ENCODE data around the gene LPCAT1. TPM values are rescaled to one million over a fixed set of nuclear protein-coding genes. Genes with fewer than 3 reads are reported as not detected.

Gene LPCAT1
- total RNA-seq, 1 donor from 2014 or later: 37.9 TPM

DNA sequence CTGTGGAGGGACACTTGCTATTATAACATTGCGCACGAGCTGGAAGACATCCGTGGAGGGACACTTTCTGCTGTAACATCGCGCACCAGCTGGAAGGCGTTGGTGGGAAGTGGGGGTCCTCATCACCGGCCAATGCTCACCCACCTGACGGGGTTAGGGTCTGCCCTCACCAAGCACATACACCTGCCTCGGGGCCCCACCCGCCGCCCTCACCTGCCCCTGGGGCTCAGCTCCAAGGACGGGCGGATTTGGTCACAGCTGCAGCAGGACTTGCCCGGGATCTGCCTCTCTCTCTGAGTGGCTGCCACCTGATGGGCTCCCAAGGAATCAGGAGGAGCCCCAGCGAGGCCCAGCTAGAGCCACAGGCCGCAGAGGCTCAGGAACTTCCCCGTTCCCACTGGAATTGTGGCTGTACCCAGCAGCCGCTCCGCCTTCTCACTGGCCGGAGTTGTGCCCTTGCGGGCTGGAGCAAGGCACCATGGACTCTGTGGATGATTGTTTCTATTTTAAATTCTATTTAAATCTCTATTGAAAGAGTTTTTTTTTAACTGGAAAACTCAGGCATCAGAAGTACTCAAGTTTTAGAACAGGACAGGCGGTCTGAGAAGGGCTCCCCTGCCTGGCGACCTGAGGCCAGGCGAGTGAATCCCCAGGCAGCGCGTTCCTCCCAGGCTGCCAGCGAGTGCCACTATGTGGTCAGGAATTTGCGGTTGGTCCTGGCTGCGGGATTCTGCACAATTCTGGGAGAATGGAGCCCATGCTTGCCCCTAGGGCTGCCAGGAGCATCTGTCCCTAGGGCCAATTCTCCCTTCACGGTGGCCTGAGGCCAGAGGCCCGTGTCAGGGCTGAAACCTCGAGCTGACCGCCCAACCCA lies 39.7 kb downstream of the LPCAT1 start:
- no peaks in the 10 kb centered on the region for H3K27me3 Mint-ChIP-seq (ENCODE audit: unreplicated experiment)
- no peak overlapping the region for H3K27ac Mint-ChIP-seq (ENCODE audit: unreplicated experiment)
- no peaks in the 10 kb centered on the region for H3K9me3 Mint-ChIP-seq (ENCODE audit: unreplicated experiment)
- no peak overlapping the region for H3K4me3 Mint-ChIP-seq (ENCODE audit: unreplicated experiment)
- peaks cover 26% of the 10 kb centered on the region for H3K36me3 Mint-ChIP-seq (ENCODE audit: unreplicated experiment)
- H3K4me1 Mint-ChIP-seq (ENCODE audit: unreplicated experiment): no peaks in the 10 kb centered on the region
- TF ChIP-seq, protein P1, sequence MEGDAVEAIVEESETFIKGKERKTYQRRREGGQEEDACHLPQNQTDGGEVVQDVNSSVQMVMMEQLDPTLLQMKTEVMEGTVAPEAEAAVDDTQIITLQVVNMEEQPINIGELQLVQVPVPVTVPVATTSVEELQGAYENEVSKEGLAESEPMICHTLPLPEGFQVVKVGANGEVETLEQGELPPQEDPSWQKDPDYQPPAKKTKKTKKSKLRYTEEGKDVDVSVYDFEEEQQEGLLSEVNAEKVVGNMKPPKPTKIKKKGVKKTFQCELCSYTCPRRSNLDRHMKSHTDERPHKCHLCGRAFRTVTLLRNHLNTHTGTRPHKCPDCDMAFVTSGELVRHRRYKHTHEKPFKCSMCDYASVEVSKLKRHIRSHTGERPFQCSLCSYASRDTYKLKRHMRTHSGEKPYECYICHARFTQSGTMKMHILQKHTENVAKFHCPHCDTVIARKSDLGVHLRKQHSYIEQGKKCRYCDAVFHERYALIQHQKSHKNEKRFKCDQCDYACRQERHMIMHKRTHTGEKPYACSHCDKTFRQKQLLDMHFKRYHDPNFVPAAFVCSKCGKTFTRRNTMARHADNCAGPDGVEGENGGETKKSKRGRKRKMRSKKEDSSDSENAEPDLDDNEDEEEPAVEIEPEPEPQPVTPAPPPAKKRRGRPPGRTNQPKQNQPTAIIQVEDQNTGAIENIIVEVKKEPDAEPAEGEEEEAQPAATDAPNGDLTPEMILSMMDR (IDR thresholded peaks at IDR 0.05): no peak
- no peak for DNase-seq (ENCODE audit: extremely low spot score, unreplicated experiment)

DNA sequence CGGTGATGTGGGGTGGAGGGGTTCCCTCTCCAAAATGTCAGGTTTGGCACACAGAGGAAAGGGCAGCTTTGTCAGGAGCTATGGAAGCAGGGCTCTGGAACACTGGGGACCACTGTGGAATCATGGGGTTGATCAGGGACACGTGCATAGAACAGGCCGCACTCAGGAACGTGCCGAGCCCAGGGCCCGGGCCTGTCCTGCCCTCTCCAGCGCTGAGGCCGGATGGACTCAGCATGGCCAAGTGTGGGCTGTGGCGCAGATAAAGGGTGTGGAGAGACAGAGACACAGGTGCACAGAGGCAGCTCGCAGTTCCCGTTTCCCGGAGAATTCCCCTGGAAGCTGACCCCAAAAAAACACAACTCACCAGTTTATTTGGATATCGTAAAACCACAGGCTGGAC lies 40.7 kb downstream of the LPCAT1 start:
- Mint-ChIP-seq H3K27ac (ENCODE audit: unreplicated experiment) (no peak overlapping the region), H3K4me3 (ENCODE audit: unreplicated experiment) (no peak overlapping the region), H3K36me3 (ENCODE audit: unreplicated experiment) (peaks cover 20% of the 10 kb centered on the region), H3K27me3 (ENCODE audit: unreplicated experiment) (no peaks in the 10 kb centered on the region), H3K9me3 (ENCODE audit: unreplicated experiment) (no peaks in the 10 kb centered on the region), H3K4me1 (ENCODE audit: unreplicated experiment) (no peaks in the 10 kb centered on the region)
- DNase-seq (ENCODE audit: extremely low spot score, unreplicated experiment): no peak
- TF ChIP-seq, protein P1 (IDR thresholded peaks at IDR 0.05): no peak

DNA sequence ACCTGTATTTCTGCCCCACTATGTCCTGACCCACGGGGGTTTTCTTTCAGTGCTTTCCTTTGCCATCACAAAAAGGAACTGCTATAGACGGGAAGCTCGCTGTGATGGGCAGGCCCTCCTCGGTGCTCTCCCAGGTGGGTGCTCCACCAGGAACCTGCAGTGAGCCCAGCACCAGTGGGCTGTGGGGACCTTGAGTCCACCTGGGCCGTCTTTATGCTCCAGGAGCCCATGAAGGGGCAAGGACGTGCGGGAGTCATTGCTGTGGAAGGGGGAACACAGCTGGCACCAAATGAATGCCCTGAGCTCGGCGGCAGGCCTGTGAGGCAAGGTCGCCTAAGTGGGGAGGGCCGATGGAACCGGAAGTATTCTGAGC lies 41.8 kb downstream of the LPCAT1 start:
- Mint-ChIP-seq H3K9me3 (ENCODE audit: unreplicated experiment) (no peaks in the 10 kb centered on the region), H3K27me3 (ENCODE audit: unreplicated experiment) (no peaks in the 10 kb centered on the region), H3K4me3 (ENCODE audit: unreplicated experiment) (no peak overlapping the region), H3K27ac (ENCODE audit: unreplicated experiment) (no peak overlapping the region), H3K4me1 (ENCODE audit: unreplicated experiment) (no peaks in the 10 kb centered on the region), H3K36me3 (ENCODE audit: unreplicated experiment) (peaks cover 20% of the 10 kb centered on the region)
- TF ChIP-seq, protein P1 (IDR thresholded peaks at IDR 0.05): no peak
- DNase-seq (ENCODE audit: extremely low spot score, unreplicated experiment): no peak

DNA sequence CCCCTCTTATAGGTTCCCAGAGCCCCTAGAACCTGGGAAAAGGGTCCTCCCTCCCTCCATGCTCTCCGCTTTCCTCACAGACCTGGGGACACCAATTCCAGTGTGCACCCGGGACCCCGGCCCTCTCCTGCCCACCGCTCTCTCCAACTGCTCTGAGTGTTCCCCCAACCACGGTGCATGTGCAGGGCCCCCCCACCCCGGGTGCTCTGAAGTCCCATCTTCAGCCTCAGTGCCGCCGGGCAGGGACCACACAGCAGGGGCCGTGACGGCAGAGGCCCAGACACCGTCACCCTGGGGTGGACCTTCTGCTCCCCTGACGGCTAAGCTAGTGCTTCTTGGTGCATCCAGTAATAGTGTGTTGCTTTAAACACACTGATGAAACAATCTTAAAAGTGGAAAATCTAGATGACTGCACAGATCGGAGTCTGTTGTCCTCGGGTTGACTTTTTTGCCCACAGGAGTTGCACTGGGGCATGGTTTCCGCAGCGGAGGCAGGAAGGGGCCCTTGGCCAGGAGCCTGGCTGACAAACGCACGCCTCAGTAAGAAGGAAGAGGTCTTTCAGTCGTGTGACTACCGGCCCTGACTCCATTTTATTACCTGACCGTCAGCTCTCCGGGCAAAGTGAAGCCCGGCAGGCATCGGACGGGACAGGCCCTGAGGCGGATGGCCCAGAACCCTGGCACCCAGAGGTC lies 42.3 kb downstream of the LPCAT1 start:
- H3K9me3 Mint-ChIP-seq (ENCODE audit: unreplicated experiment): no peaks in the 10 kb centered on the region
- no peak overlapping the region for H3K27ac Mint-ChIP-seq (ENCODE audit: unreplicated experiment)
- TF ChIP-seq, protein P1 (IDR thresholded peaks at IDR 0.05): no peak
- no peak for DNase-seq (ENCODE audit: extremely low spot score, unreplicated experiment)
- H3K36me3 Mint-ChIP-seq (ENCODE audit: unreplicated experiment): peaks cover 23% of the 10 kb centered on the region
- no peaks in the 10 kb centered on the region for H3K27me3 Mint-ChIP-seq (ENCODE audit: unreplicated experiment)
- no peak overlapping the region for H3K4me3 Mint-ChIP-seq (ENCODE audit: unreplicated experiment)
- no peaks in the 10 kb centered on the region for H3K4me1 Mint-ChIP-seq (ENCODE audit: unreplicated experiment)

DNA sequence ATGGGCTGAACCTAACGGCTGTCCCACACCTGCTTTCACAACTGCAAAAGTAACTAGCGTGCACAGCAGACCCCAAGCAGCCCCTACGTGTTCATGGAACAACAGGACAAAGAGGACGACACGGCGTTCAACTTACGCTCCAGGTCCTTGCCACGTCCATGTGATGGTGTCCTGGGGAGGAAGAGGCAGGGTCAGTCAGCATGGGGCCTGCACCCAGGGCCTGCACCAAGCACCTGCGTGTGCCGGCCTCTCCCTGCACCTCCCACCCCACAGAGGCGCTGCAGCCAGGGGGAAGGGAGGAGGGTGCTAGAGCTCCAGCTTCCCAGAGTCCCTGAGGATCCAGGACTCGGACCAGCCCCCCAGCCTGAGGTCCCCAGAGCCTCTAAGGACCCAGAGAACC lies 43.0 kb downstream of the LPCAT1 start:
- H3K9me3 Mint-ChIP-seq (ENCODE audit: unreplicated experiment): no peaks in the 10 kb centered on the region
- H3K4me3 Mint-ChIP-seq (ENCODE audit: unreplicated experiment): no peak overlapping the region
- H3K27ac Mint-ChIP-seq (ENCODE audit: unreplicated experiment): no peak overlapping the region
- no peak for DNase-seq (ENCODE audit: extremely low spot score, unreplicated experiment)
- H3K4me1 Mint-ChIP-seq (ENCODE audit: unreplicated experiment): no peaks in the 10 kb centered on the region
- H3K36me3 Mint-ChIP-seq (ENCODE audit: unreplicated experiment): peaks cover 18% of the 10 kb centered on the region
- no peaks in the 10 kb centered on the region for H3K27me3 Mint-ChIP-seq (ENCODE audit: unreplicated experiment)
- TF ChIP-seq, protein P1 (IDR thresholded peaks at IDR 0.05): no peak
